Liver (tissue), 4 donors: ENCODE results near the gene APOL3. TPM values are rescaled to one million over a fixed set of nuclear protein-coding genes. Genes with fewer than 3 reads are reported as not detected.

ENCODE experiments used
- polyA plus RNA-seq, 2 donors: library from polyadenylated mRNA; stranded (reverse) in 1 of 2; unstranded in 1 of 2; fragments of 200-250 nt in 1 of 2; fragments of >200 nt in 1 of 2; fragmentation: Nextera tagmentation in 1 of 2; extraction: Ambion mirVana in 1 of 2; gene quantifications; one replicate each; pipeline versions ENCODE4 v1.2.1 to v1.2.3, GENCODE V29; 2013 to 2015
- total RNA-seq, 2 donors: library from RNA; depleted of rRNA; stranded (reverse); fragments of >200 nt; gene quantifications; one replicate each; pipeline ENCODE4 v1.2.3, GENCODE V29; 2014
- donor health status: healthy.
- donor health status: healthy.
- donor health status: healthy.

Gene APOL3
- total and polyA plus RNA-seq, 4 donors = 7.2 to 34.5 (median 11.8) TPM

Other genes starting within 250 kb of the APOL3 start
- 10 to 100 TPM; 32.7 to 53.6 TPM for gene RBFOX2, start 131.9 kb downstream of the APOL3 start, total RNA-seq
- gene RBFOX2, start 131.9 kb downstream of the APOL3 start, polyA plus RNA-seq = 10 to 100 TPM; 14.2 to 18.5 TPM
- gene APOL4, start 41.1 kb upstream of the APOL3 start, total RNA-seq = 1 to 10 TPM; 1.5 to 2.3 TPM
- 1 to 10 TPM in 1 of 2 donors, under 1 TPM in 1; 0.59 to 2.2 TPM for gene APOL4, start 41.1 kb upstream of the APOL3 start, polyA plus RNA-seq
- 10 to 100 TPM; 14.3 to 77.2 TPM for gene APOL2, start 78.8 kb upstream of the APOL3 start, total RNA-seq
- gene APOL2, start 78.8 kb upstream of the APOL3 start, polyA plus RNA-seq = 10 to 100 TPM; 20.0 to 23.4 TPM
- gene APOL1, start 92.4 kb upstream of the APOL3 start, total RNA-seq = 100 to 1,000 TPM in 1 of 2 donors, 1 to 10 TPM in 1; 7.7 to 129 TPM
- 10 to 100 TPM; 57.7 to 61.3 TPM for gene APOL1, start 92.4 kb upstream of the APOL3 start, polyA plus RNA-seq
- gene MYH9, start 227.2 kb upstream of the APOL3 start, total RNA-seq = 100 to 1,000 TPM; 123 to 150 TPM
- 10 to 100 TPM; 32.3 to 74.1 TPM for gene MYH9, start 227.2 kb upstream of the APOL3 start, polyA plus RNA-seq